Thoracic aorta (tissue), 2 donors: ENCODE results near the gene SCGN. TPM values are rescaled to one million over a fixed set of nuclear protein-coding genes. Genes with fewer than 3 reads are reported as not detected.

ENCODE experiments used
- ATAC-seq: fragments of 150-250 bp; one replicate; pipeline ENCODE4 v1.8.0; 2017; ENCODE audit warnings: low read depth; ENCODE audit not compliant: insufficient number of reproducible peaks, low FRiP score
- DNase-seq: peaks from one replicate; pipeline ENCODE4 v3.0.0-alpha.2; 2020; ENCODE audit warnings: low spot score
- H3K27ac ChIP-seq, 2 donors: fragments of 200-600 bp; sonication (generic); 1 replicate in 1 of 2; 2 replicates in 1 of 2; pipeline ENCODE4 v1.5.1; 2016; ENCODE audit warnings: mild to moderate bottlenecking in 2 of 2, moderate library complexity in 2 of 2
- H3K27me3 ChIP-seq: fragments of 200-600 bp; sonication (generic); replicated peaks from 2 replicates; pipeline ENCODE4 v1.6.0; 2016; ENCODE audit warnings: mild to moderate bottlenecking; ENCODE audit not compliant: insufficient read depth
- H3K36me3 ChIP-seq: fragments of 200-600 bp; sonication (generic); one replicate; pipeline ENCODE4 v1.5.1; 2016
- H3K4me1 ChIP-seq, 2 donors: fragments of 200-600 bp; sonication (generic); 1 replicate in 1 of 2; 2 replicates in 1 of 2; pipeline versions ENCODE4 v1.5.1 to v1.6.0; 2016; ENCODE audit warnings: low read depth in 2 of 2, mild to moderate bottlenecking in 1 of 2; ENCODE audit not compliant: control insufficient read depth in 1 of 2
- H3K4me3 ChIP-seq: fragments of 200-600 bp; sonication (generic); 2 replicates; pipeline ENCODE4 v1.5.1; 2016; ENCODE audit warnings: mild to moderate bottlenecking
- H3K9me3 ChIP-seq: fragments of 200-600 bp; sonication (generic); 2 replicates; pipeline ENCODE4 v1.5.1; 2016
- total RNA-seq, 2 donors: library from RNA; depleted of rRNA; stranded (reverse); fragments of >200 nt; gene quantifications; one replicate each; pipeline versions ENCODE4 v1.1.0 to v1.2.3, GENCODE V29; 2016
- TF ChIP-seq, protein P1 (sequence below): fragments of 200-600 bp; sonication (generic); IDR thresholded peaks from one replicate; pipeline ENCODE4 v1.5.1; 2019; ENCODE audit warnings: antibody characterized with exemption

SCGN gene
- total RNA-seq, 2 donors from 2014 or later, result 1.4 to 4.5 TPM

DNA sequence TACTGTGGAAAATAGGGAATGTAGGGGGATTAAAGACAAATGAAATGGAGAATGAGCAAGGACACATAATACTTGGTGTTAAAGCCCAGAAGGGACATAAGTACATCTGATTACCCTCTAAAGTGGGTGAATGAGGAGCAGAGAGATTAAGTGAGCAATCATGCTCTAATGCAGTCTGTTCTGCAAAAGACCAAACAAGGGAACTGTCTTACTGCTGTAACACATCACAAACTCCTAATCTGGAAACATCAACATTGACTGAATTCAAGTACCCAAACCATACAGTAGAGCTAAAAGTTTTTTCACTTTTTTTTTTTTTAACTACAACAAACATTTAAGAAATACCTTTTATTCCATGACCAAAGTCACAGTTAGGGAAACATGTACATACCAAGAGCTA is 83.2 kb downstream of the SCGN start:
- H3K27ac ChIP-seq, result no peak overlapping the region
- ATAC-seq, result no peak
- no peaks in the 10 kb centered on the region for H3K9me3 ChIP-seq
- H3K27me3 ChIP-seq, result no peaks in the 10 kb centered on the region
- TF ChIP-seq, protein P1, sequence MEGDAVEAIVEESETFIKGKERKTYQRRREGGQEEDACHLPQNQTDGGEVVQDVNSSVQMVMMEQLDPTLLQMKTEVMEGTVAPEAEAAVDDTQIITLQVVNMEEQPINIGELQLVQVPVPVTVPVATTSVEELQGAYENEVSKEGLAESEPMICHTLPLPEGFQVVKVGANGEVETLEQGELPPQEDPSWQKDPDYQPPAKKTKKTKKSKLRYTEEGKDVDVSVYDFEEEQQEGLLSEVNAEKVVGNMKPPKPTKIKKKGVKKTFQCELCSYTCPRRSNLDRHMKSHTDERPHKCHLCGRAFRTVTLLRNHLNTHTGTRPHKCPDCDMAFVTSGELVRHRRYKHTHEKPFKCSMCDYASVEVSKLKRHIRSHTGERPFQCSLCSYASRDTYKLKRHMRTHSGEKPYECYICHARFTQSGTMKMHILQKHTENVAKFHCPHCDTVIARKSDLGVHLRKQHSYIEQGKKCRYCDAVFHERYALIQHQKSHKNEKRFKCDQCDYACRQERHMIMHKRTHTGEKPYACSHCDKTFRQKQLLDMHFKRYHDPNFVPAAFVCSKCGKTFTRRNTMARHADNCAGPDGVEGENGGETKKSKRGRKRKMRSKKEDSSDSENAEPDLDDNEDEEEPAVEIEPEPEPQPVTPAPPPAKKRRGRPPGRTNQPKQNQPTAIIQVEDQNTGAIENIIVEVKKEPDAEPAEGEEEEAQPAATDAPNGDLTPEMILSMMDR, result no peak
- DNase-seq, result no peak
- no peak overlapping the region for H3K4me3 ChIP-seq
- H3K36me3 ChIP-seq, result no peaks in the 10 kb centered on the region
- H3K4me1 ChIP-seq, result peaks cover 0 to 14% of the 10 kb centered on the region in 2 donors

DNA sequence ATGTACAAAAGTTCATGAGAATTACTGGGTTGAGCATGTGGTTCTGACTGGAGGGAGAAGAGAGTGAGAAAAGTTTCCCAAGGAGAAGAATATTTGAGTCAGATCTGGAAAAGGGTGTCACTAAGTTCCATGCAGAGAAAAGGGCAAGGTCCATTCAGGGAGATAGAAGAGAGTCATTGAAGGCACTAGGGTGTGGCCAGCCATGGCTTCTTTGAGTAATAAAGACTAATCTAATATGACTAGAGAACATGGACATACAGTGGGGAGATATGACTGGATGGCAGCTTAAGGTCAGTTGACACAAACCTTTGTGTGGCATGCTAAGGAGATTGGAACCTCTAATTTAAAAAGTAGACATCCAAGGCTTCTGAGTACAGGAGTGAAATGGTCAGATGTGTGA is 91.9 kb downstream of the SCGN start:
- ATAC-seq (no peak), DNase-seq (no peak)
- H3K9me3 ChIP-seq, result no peaks in the 10 kb centered on the region
- no peaks in the 10 kb centered on the region for H3K36me3 ChIP-seq
- no peaks in the 10 kb centered on the region for H3K4me1 ChIP-seq
- TF ChIP-seq, protein P1, result no peak
- H3K27ac ChIP-seq, result no peak overlapping the region
- no peaks in the 10 kb centered on the region for H3K27me3 ChIP-seq
- H3K4me3 ChIP-seq, result no peak overlapping the region

DNA sequence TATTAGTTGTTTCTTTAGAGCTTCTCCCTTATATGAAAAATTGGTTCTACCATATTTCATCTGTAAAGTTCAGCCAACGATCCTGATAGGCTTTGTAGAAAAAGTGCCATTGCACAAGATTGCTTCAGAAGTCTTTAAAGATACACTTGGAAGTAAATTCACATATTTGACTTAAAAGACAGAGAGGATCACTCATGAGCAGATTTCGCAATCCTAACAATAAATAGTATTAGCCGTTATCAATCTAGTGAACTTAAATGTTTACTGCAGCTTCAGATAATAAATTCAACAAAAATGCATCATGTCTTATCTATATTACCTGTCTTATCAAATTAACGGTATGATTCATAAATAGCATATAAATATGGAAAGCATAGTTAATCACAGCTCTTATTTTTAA is 93.8 kb downstream of the SCGN start:
- Histone ChIP-seq H3K4me3 (no peak overlapping the region), H3K4me1 (no peaks in the 10 kb centered on the region), H3K27me3 (no peaks in the 10 kb centered on the region), H3K9me3 (no peaks in the 10 kb centered on the region), H3K27ac (no peak overlapping the region), H3K36me3 (no peaks in the 10 kb centered on the region)
- DNase-seq (no peak), ATAC-seq (no peak)
- TF ChIP-seq, protein P1, result no peak

DNA sequence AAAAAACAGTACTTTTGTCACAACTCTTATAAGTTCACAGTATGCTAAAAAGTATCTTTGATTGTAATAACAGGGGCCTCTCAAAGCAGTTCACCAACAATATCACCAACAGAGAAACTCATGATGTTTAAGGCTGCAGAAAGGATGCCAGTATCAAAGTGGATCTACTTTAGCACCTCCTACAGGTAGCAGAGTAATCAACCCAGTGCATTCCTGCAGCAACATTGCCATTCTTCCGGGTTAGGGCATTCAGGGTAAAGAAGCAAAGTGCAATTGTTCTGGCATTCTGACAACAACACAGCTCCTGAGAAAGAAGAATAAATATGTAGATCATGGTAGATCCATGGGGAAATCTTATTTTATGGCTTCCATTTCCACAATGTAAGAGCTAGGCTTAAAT is 95.0 kb downstream of the SCGN start:
- Histone ChIP-seq H3K27ac (no peak overlapping the region), H3K27me3 (no peaks in the 10 kb centered on the region), H3K9me3 (no peaks in the 10 kb centered on the region), H3K4me1 (no peaks in the 10 kb centered on the region), H3K4me3 (no peak overlapping the region), H3K36me3 (no peaks in the 10 kb centered on the region)
- no peak for DNase-seq
- TF ChIP-seq, protein P1, result no peak
- ATAC-seq, result no peak

DNA sequence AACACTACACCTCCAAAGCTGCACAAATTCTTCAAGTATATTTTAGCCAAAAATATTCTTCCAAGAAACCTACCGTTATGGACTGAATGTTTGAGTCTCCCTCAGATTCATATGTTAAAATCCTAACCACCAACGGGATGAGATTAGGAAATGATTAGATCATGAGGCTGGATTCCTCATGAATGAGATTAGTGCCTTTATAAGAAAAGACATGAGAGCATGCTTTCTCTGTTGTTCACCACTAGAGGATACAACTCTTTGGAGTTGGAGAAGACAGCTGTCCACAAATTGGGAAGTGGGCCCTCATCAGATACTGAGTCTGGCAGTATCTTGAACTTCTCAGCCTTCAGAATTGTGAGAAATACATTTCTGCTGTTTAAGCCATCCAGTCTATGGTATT is 95.5 kb downstream of the SCGN start:
- no peaks in the 10 kb centered on the region for H3K36me3 ChIP-seq
- TF ChIP-seq, protein P1, result no peak
- H3K27ac ChIP-seq, result no peak overlapping the region
- no peak for DNase-seq
- no peak for ATAC-seq
- no peaks in the 10 kb centered on the region for H3K9me3 ChIP-seq
- no peaks in the 10 kb centered on the region for H3K27me3 ChIP-seq
- H3K4me1 ChIP-seq, result no peaks in the 10 kb centered on the region
- no peak overlapping the region for H3K4me3 ChIP-seq
